Astrocyte (in vitro differentiated cells and primary cell): ENCODE measurements around the gene ZNF835.

Experiments
- EZH2 ChIP-seq: IDR thresholded peaks from 2 replicates; pipeline ENCODE4 v1.6.1; 2012; ENCODE audit warnings: mild to moderate bottlenecking, low read length, inconsistent platforms; ENCODE audit not compliant: insufficient read depth
- TF ChIP-seq, protein P1 (sequence below): IDR thresholded peaks from 2 replicates; pipeline ENCODE4 v1.5.1; 2011; ENCODE audit warnings: low read depth, mild to moderate bottlenecking, inconsistent platforms, low read length, moderate library complexity; ENCODE audit not compliant: insufficient read depth

DNA sequence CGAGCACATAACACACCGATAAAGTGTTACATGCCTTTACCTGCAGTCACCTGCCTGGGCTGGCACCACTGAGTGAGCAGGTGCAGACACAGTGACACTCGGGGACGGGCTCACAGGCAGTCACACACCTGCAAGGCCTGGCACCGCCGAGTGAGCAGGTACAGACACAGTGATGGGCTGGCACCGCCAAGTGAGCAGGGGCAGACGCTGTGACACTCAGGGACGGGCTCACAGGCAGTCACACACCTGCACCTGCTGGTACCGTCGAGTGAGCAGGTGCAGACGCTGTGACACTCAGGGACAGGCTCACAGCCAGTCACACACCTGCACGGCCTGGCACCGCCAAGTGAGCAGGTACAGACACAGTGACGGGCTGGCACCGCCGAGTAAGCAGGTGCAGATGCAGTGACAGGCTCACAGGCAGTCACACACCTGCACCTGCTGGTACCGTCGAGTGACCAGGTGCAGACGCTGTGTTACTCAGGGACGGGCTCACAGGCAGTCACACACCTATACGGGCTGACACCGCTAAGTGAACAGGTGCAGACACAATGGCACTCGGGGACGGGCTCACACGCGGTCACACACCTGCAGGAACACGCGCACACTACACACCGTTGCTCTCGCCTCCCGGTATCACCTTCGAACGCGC is 470 bp downstream of the ZNF835 start:
- TF ChIP-seq EZH2: no peak
- TF ChIP-seq, protein P1, sequence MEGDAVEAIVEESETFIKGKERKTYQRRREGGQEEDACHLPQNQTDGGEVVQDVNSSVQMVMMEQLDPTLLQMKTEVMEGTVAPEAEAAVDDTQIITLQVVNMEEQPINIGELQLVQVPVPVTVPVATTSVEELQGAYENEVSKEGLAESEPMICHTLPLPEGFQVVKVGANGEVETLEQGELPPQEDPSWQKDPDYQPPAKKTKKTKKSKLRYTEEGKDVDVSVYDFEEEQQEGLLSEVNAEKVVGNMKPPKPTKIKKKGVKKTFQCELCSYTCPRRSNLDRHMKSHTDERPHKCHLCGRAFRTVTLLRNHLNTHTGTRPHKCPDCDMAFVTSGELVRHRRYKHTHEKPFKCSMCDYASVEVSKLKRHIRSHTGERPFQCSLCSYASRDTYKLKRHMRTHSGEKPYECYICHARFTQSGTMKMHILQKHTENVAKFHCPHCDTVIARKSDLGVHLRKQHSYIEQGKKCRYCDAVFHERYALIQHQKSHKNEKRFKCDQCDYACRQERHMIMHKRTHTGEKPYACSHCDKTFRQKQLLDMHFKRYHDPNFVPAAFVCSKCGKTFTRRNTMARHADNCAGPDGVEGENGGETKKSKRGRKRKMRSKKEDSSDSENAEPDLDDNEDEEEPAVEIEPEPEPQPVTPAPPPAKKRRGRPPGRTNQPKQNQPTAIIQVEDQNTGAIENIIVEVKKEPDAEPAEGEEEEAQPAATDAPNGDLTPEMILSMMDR: no peak
